ENCODE data around the gene FGD3. TPM values are rescaled to one million over a fixed set of nuclear protein-coding genes. Genes with fewer than 3 reads are reported as not detected.

Gene FGD3
- polyA plus RNA-seq, 1 donor: 5.5 TPM

DNA sequence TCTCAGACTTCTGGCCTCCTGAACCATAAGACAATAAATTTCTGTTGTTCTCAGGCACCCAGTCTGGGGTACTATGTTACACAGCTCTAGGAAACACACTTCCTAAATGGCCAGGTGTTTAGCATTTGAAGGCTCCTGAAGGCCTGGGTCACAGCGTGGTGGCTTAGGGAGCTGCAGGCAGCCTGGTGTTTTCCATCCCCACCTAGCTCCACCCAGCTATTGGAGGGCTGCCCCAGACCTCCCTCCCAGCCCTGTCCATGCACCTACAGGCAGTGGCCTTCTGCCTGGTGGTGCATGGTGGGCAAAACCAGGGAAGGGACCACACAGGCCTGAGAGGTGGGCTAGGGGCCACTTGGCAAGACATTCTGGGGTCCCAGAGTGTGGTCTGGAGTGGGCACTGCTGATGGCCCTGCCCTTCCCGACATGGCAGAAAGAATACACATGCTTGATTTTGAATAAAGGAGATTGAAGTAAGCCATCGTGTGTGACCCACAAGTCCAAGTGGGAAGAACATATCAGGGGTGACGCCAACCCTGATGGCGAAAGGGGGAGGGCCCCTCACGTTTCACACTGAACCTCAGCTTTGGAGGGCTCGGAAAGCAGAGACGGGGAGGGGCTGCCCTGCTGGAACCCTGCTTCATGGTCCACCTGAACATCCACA, 109.8 kb downstream of the FGD3 start:
- no peak for DNase-seq

DNA sequence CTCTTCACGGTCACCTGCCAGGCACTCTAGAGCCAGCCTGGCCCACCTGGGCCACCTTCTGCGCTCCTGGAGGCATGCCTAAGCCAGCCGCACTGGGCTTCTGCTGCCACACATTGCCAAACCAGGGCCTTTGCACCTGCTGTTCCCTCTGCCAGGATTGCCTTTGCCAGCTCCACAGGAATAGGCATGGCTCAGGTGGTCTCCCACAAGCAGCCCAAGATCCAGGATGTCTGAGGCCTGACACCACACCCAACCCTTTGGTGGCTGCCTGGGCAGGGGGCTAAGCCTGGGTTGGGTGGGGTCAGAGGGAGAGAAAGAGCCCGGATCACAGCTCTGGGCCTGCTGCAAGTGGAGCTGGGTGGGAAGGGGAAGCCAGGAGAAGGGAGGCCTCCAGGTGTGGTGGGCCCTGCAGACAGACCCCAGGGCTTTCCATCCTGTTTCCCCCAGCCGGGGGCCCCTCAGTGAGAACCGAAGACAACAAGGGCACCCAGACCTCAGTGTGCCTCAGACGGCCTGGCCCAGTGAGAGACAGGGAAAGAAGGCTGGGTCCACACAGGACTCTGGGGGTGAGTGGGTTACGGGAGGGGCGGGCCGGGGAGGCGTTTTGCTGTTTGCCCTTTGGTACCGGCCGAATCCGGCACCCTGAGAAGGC, 110.5 kb downstream of the FGD3 start:
- no peak for DNase-seq

DNA sequence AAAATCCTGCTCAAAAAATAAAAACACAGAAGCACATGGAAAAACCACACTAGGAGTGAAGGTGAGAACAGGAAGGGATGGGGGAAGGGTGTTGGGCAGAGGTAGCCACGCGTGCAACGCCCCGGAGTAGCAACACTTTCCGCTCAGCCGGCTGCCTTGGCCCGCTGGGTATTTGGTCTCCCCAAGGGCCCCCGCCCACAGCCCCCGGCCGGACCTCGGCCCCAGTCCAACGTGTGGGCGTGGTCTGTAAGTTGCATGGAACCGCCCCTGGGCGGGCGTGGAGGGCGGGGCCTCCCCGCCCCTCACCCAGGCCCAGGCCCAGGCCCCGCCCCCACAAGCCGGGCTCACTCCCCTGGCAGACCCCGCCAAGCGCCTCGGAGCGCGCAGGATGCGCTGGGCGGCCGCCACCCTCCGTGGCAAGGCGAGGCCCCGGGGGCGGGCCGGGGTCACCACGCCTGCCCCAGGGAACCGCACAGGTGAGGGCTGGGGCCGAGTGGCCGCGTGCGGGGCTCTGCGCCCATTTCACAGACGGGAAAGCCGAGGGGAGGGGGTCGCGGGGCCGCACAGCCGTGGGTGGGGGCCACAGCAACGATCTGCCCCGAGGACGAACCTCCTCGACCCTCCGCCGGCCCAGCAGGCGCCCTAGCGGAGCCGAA, 111.2 kb downstream of the FGD3 start, which contains the start of gene SUSD3:
Gene SUSD3, plus strand, starts transcription at position 347 of the 656 bp plus-strand sequence. Its CDS starts 42 bp downstream, at position 389.
- peak; percentile 54 for DNase-seq

DNA sequence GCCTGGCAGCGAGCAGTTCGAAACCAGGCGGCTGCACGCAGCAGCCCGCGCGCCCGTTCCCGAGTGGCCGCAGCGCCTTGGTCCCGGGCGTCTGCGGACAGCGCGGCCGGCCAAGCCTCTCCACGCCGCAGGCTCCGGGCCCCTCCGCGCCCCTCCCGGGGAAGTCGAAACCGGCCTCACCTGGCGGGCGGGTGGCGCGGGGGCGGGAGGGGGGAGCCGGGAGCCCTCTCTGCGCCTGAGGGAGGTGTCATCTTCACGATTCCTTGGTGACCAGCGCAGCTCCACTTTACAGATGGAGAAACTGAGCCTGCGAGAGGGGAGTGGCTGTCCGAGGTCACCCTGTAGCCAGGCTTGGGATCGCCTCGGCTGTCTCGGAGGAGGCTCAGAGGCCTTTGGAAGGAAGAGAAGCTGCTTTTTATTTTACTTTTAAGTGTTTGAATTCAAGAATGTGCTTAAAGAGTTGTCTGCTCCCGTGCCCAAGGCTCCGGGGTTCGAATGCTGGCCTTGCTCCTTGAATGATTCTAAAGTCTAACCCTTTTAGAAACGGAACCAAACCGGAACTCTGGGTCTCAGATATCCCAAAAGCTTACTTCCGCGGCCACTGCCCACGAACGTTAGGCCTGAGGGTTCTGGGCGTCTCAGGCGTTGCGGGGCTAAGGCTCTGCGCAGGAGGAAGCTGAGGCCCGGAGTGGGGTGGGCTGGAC, 111.8 kb downstream of the FGD3 start:
- DNase-seq: no peak

DNA sequence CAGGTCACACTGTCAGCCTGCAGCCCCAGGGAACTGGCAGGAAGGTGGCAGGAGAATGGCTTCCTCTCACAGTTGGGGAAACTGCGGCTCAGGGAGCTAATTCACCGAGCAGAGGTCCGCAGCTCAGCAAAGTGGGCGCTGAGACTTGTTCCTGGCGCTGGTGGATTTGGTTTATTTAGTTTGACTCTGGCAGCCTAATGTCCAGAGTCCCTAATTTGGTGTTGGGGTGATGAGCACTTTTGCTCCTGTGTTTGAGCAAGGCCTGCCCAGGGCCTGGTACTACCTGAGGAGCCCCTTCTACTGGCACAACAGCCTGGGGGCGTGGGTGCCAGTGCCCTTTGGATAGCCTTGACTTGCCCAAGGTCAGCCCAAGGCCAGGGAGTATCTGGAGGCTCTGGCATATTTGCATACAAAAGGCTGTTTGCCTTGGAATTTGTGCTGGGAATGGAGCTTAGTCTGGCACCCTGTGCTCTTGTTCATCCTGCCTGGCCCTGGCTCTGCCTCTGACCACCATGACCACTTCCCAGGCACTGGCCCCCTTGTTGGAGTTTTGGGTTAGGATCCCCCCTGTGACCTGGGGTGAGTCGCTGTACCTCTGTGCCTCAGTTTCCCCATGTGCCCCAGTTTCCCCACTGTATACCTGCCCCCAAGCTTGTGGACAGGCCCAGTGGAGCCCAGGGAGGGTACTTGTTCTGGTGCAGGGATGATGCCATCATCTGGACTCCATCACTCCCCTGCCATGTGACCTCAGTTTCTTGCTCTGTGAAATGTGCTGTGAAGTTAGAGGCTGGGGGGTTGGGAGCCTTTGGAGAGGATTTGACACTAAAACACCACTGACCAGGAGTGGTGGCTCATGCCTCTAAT, 112.6 kb downstream of the FGD3 start:
- DNase-seq: no peak

DNA sequence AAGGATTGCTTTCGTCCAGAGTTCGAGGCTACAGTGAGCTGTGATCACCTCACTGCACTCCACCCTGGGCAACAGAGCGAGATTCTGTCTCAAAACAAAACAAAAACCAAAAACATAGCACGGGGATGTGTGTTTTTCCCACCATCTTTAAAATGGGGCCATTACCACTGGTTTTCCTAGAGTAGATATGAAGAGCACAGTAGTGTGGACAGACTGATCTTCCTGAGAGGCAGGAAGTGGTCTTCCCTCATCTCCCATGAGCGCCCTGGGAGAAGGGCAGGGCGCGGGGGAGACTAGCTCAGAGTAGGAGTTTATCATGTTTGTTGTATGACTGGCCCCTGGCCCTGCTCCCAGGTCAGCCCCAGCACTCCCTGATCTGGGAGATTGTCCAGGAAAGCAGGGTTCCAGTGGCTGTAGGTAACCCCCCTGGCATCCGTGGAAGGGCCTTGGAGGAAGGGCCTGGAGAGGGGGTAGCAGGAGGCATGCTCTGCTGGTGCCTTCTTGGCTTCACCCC, 113.5 kb downstream of the FGD3 start:
- no peak for DNase-seq

DNA sequence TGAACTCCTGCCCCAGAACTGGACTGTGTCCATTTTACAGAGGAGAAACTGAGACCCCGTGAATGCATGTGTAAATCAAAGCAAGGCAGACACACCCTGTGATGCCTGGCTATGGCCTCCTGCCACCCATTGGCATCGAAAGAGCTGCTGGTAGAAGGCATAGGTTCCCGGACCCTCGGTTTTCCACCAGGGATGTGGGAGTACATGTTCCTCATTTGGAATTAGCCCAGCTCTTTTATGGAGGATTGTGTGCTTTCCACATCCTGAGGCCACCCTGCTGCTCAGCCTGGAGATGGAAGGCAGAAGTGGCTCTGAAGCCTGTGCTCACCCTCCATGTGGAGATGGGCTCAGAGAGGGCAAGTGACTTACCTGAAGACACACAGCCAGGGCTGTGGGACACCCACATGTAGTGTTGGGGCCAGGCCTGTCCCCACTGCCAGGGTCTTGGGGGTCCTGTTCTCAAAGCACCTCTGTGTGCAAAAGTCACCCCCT, 114.0 kb downstream of the FGD3 start:
- DNase-seq: no peak

DNA sequence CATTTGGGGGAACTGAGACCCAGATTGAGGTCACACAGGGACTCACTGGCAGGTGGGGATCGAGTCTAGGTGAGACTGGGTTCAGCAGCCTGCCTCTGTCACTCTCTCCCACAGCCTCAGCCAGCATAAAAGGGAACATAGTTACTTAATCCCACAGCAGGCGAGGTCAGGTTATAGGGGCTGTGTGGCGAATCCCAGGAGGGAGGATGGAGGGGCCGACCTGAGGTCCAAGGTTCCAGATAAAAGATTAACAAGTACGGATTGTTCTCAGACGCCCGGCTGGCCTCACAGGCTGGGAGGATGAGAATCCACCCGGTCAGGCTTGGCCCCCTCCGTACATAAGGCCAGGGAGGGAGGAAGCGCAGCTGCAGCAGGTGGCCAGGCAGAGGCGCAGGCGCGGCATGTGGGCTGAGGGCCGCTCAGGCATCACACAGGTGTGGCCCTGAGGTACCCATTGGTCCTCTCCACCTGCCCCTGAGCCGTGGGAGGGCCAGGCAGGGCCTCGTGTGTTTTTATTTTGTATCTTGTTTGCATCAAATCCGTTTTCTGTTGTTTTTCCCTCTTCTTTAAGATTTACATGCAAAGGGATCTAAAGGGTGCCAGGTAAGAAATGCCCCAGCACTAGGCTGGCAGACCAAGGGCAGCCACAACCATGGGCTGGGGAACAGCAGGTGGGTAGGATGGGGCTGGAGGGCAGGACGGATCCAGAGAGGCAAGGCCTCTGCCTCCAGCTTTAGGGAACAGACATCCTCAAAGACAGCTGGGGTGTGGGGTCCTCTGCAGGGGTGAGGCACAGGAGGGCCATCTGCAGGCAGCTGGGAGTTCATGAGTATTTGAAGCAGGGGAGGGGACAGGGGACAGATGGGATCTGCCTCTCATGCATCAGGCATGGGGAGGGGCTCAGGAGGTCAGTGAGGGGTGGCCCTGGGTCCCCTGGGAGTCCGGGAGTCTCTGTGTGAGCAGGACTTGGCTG, 114.8 kb downstream of the FGD3 start:
- DNase-seq: no peak

DNA sequence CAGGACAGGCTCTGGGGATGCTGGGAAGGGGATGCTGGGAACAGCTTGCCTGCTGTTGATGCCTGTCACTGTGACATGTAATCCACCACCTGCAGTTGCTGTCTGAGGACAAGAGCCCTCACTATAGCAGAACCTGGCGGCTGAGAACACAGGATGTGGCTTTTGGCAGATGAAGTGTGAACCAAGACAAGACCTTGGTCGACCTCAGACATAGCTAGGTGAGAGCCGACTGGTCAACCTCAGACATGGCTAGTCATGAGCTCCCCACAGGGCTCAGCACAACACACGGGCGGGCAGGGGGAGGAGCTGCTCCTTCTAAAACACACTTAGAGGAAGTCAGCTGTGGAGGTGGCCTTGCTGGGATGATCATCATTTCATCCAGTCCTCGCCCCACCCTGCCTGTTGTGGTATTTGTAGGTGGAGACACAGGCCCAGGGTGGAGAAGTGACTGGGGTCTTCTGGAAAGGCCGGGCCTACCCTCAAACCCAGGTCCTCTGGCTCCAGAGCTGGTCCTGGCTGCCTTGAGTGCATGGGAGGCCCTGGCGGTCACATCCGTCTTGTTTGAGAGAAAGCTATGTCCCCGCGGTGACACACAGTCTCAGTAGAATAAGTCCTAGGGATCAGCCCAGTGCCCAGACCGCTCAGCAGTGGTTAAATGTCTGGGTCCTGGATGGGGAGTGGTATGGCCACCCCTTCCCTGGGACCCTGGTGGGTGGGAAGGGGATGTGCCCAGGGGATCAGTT, 117.2 kb downstream of the FGD3 start:
- no peak for DNase-seq

DNA sequence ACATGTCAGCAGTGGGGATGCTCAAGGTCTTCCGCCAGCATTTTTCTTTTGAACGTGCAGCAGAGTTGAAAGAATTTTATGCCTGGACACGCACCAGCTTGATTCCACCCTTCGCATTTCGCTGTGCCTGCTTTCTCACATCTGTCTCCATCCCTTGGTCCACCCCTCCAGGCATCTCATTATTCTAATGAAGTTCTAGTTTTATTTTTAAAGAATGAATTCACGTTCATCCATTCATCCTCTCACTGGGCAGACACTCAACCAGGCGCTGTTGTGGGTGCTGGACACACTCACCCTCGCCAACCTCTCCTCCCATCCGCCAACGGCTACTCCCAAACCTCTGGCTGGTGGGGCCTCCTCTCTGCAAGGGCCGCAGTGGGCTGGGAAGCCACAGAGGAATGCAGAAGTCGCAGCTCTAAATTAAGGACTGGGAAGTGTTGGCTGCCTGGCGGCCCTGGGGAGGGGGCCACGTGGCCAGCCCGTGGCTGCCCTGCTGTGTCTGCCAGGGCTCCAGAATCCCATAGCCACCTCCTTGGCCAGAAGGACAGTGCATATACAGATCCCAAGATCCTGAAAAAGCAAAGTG, 117.9 kb downstream of the FGD3 start:
- DNase-seq: no peak

DNA sequence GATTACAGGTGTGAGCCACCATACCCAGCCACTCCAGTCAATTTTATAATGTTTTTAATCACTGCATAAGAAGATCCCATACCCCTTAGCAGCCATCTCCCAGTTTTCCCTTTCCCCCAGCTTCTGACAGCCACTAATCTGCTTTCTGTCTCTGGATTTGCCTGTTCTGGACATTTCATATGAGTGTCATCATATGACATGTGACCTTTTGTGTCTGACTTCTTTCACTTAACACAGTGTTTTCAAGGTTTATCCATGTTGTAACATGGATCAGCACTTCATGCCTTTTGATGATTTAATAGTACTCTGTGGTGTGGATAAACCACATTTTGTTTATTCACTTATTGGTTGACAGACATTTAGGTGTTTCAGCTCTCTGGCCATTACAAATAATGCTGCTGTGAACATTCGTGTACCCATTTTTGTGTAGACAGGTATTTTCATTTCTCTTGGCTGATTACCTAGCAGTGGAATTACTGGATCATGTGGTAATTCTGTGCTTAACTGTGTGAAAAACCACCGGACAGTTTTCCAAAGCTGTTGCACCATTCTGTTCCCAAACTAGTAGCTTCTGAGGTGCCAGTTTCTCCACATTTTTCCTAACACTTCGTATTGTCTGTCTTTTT, 119.8 kb downstream of the FGD3 start:
- no peak for DNase-seq

DNA sequence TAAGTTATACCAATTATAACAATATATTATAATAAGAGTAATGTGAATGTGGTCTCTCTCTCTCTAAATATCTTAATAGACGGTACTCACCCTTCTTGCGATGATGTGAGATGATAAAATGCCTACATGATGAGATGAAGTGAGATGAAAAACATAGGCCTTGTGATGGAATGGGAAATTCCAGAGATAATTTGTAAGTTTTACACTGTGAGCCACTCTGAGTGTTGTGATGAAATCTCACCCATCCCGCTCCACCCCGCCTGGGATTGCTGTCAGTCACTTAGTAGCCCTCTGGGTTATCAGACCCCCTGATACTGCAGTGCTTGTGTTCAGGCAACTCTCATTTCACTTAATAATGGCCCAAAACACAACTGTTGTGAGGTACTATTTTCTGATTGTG, 121.6 kb downstream of the FGD3 start:
- DNase-seq: no peak

DNA sequence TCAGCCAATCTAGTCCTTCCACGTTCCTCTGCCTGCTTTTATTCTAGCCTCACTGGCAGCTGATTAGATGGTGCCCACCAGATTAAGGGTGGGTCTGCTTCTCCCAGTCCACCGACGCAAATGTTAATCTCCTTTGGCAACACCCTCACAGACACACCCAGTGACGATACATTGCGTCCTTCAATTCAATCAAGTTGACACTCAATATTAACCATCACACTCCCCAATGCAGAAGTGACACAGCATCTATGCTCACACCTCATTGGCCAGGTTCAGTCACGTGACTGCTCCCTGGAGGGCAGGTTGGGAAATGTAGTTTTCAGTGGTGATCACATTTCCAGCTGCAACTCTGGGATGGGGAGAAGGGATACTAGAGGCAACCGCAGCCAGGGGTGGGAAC, 124.1 kb downstream of the FGD3 start:
- no peak for DNase-seq

DNA sequence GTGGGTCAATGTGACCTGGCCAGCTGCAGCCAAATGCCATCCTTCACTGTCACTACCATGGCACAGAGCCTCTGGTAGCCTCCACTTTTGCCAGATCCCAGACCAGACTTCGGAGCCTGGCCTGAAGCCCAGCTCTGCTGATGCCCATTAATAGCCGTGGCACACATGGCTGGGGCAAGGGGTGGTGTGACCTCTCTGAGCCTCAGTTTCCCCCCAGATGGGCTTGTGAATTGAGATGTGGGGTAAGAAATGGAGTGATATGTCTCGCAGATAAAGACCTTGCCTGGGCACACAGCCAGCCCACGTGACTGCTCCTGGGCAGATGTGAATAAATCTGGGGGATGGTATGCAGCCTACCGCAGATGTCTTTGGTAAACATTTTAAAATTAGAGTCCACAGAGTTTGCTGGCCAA, 125.1 kb downstream of the FGD3 start:
- DNase-seq: no peak

DNA sequence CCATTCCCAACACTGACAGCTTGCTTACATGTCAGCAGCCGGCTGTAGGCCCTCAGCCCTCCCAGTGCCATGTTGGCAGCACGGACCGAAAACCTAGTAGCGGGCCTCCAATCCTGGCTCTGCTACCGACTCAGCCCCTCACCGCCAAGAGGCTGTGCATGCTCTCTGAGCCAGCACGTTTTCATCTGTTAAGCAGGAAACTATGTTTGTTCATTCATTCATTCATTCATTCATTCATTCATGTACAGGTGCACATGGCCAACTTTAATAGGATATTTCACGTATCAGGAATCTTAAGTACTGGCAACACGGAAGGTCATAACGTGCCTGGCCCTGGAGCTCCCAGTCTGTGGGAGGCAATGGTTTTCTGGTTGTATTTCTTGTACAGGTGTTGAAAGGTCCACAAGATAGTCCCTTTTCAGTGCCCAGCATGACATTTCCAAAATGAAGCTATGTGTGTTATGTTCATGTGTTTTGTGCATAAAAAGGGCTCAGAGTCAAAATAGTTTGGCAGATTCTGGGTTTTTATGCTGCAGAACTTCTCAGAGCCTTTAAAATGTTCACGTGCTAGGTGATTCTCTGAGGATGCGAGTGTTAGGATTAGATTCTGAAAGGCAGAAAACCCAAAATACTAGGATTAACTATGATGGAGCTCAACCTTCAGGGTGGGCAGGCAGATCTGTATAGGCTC, 128.9 kb downstream of the FGD3 start:
- DNase-seq: no peak

DNA sequence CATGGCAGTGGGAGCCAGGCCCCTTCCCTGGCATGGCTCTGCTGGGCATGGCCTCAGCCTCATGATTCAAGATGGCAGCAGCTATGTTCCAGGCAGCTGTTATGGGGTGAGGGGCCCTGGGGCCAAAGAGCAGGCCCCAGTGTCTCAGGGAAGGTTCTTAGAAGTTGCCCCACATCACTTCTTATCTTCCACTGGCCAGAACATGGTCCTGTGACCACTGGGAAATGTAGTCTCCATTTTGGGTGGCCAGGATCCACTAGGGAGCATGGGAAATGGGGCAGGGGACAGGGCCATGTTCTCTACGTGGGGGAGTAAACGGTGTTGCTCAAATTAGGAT, 129.4 kb downstream of the FGD3 start:
- no peak for DNase-seq

DNA sequence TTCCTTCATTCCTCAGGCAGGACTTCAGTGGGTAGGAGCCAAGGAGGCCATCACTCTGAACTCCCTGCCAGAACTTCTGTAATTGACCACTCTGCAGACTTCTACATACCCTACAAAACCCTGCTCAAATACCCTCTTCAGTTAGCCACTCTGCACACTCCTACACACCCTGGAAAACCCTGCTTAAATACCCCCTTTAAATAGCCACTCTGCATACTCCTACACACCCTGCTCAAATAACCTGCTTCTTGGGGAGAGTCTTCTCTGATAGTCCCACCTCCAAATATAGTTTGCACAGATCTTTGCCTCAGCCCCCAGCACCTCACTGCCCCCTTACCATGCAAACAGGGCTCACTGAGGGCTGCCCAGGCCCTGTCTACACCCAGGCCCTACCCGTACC, 130.0 kb downstream of the FGD3 start:
- DNase-seq: no peak

DNA sequence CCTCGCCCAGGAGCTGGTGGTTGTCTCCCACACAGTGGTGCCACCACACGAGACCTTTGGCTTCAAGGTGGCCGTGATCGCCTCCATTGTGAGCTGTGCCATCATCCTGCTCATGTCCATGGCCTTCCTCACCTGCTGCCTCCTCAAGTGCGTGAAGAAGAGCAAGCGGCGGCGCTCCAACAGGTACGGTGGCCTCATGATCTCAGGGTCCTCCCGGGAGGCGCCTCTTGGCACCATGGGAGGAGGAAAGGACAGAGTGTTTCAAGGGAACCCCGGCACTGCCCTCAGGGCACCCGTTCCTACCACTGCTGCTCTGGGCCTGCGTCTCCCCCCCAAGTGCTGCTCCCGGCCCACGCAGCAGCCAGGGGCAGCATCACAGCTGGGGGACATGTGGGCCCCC, 130.5 kb downstream of the FGD3 start:
- no peak for DNase-seq

DNA sequence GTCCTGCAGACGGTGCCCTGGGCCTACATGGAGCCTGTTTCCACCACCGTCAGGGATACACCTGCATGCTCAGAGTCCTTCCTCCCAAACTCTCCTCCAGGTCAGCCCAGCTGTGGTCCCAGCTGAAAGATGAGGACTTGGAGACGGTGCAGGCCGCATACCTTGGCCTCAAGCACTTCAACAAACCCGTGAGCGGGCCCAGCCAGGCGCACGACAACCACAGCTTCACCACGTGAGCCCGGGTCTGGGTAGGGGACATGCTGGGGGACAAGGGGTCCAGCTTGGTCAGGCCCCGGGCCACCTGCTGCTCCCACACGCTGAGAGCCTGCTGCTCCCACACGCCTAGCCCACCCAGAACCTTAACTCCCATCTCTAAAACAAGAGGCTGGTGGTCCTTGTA, 132.0 kb downstream of the FGD3 start:
- no peak for DNase-seq
